Thoracic aorta (tissue), 2 donors: ENCODE results near the gene PLEKHG3. TPM values are rescaled to one million over a fixed set of nuclear protein-coding genes. Genes with fewer than 3 reads are reported as not detected.

Source experiments
- ATAC-seq: fragments of 150-250 bp; one replicate; pipeline ENCODE4 v1.8.0; 2017; ENCODE audit warnings: low read depth; ENCODE audit not compliant: insufficient number of reproducible peaks, low FRiP score
- DNase-seq: peaks from one replicate; pipeline ENCODE4 v3.0.0-alpha.2; 2020; ENCODE audit warnings: low spot score
- H3K27ac ChIP-seq, 2 donors: fragments of 200-600 bp; sonication (generic); 1 replicate in 1 of 2; 2 replicates in 1 of 2; pipeline ENCODE4 v1.5.1; 2016; ENCODE audit warnings: mild to moderate bottlenecking in 2 of 2, moderate library complexity in 2 of 2
- H3K27me3 ChIP-seq: fragments of 200-600 bp; sonication (generic); replicated peaks from 2 replicates; pipeline ENCODE4 v1.6.0; 2016; ENCODE audit warnings: mild to moderate bottlenecking; ENCODE audit not compliant: insufficient read depth
- H3K36me3 ChIP-seq: fragments of 200-600 bp; sonication (generic); one replicate; pipeline ENCODE4 v1.5.1; 2016
- H3K4me1 ChIP-seq, 2 donors: fragments of 200-600 bp; sonication (generic); 1 replicate in 1 of 2; 2 replicates in 1 of 2; pipeline versions ENCODE4 v1.5.1 to v1.6.0; 2016; ENCODE audit warnings: low read depth in 2 of 2, mild to moderate bottlenecking in 1 of 2; ENCODE audit not compliant: control insufficient read depth in 1 of 2
- H3K4me3 ChIP-seq: fragments of 200-600 bp; sonication (generic); 2 replicates; pipeline ENCODE4 v1.5.1; 2016; ENCODE audit warnings: mild to moderate bottlenecking
- H3K9me3 ChIP-seq: fragments of 200-600 bp; sonication (generic); 2 replicates; pipeline ENCODE4 v1.5.1; 2016
- CTCF ChIP-seq: fragments of 200-600 bp; sonication (generic); IDR thresholded peaks from one replicate; pipeline ENCODE4 v1.5.1; 2019; ENCODE audit warnings: antibody characterized with exemption
- total RNA-seq, 2 donors: library from RNA; depleted of rRNA; stranded (reverse); fragments of >200 nt; gene quantifications; one replicate each; pipeline versions ENCODE4 v1.1.0 to v1.2.3, GENCODE V29; 2016

Gene PLEKHG3
- total RNA-seq, 2 donors from 2014 or later: 63.2 to 71.5 TPM

- no peak for TF ChIP-seq CTCF
- no peak for DNase-seq
- ATAC-seq: no peak
- H3K4me3 ChIP-seq: no peak overlapping the region
- H3K4me1 ChIP-seq: peaks cover 77 to 100% of the 10 kb centered on the region in 2 donors
- peak overlapping the region; percentile 92 to 93 for H3K27ac ChIP-seq
- H3K9me3 ChIP-seq: no peaks in the 10 kb centered on the region
- H3K27me3 ChIP-seq: no peaks in the 10 kb centered on the region
- peaks cover 3% of the 10 kb centered on the region for H3K36me3 ChIP-seq
Measured at GRCh38 chr14:64722842-64723447, 18.7 kb downstream of the PLEKHG3 start.

- H3K4me1 ChIP-seq: peaks cover 71 to 95% of the 10 kb centered on the region in 2 donors
- TF ChIP-seq CTCF: no peak
- ATAC-seq: no peak
- peak overlapping the region; percentile 92 to 93 for H3K27ac ChIP-seq
- H3K9me3 ChIP-seq: no peaks in the 10 kb centered on the region
- H3K4me3 ChIP-seq: no peak overlapping the region
- peaks cover 13% of the 10 kb centered on the region for H3K36me3 ChIP-seq
- no peaks in the 10 kb centered on the region for H3K27me3 ChIP-seq
- no peak for DNase-seq
Measured at GRCh38 chr14:64723691-64724577, 19.7 kb downstream of the PLEKHG3 start.

GRCh38 chr14:64724578-64724930 lies 20.3 kb downstream of the PLEKHG3 start:
- peaks cover 17% of the 10 kb centered on the region for H3K36me3 ChIP-seq
- no peak overlapping the region for H3K4me3 ChIP-seq
- no peak for TF ChIP-seq CTCF
- DNase-seq (no peak), ATAC-seq (no peak)
- peak overlapping the region; percentile 92 to 93 for H3K27ac ChIP-seq
- H3K27me3 ChIP-seq: no peaks in the 10 kb centered on the region
- no peaks in the 10 kb centered on the region for H3K9me3 ChIP-seq
- H3K4me1 ChIP-seq: peaks cover 64 to 89% of the 10 kb centered on the region in 2 donors

- H3K9me3 ChIP-seq: no peaks in the 10 kb centered on the region
- peaks cover 25% of the 10 kb centered on the region for H3K36me3 ChIP-seq
- TF ChIP-seq CTCF: no peak
- peaks cover 57 to 81% of the 10 kb centered on the region in 2 donors for H3K4me1 ChIP-seq
- H3K4me3 ChIP-seq: no peak overlapping the region
- DNase-seq (no peak), ATAC-seq (no peak)
- H3K27me3 ChIP-seq: no peaks in the 10 kb centered on the region
- peak overlapping the region; percentile 1 to 92 for H3K27ac ChIP-seq
Measured at GRCh38 chr14:64725261-64725815, 21.1 kb downstream of the PLEKHG3 start.
